Activated CD4-positive, alpha-beta T cell treated with anti-CD3 and anti-CD28 coated beads, Interleukin-2, amount 10 ng/mL, durations not matched to agents 7 days and 5 days (primary cell): ENCODE results near the gene RAPGEF4. TPM values are rescaled to one million over a fixed set of nuclear protein-coding genes. Genes with fewer than 3 reads are reported as not detected.

Experiments used
- CTCF ChIA-PET: fragments of 350-600 bp; sonication (Branson Sonifier 250); formaldehyde crosslinking; loops from one replicate; lab custom pipeline; 2021; ENCODE audit warnings: antibody characterized with exemption; lab: Charles Lee
- POLR2A ChIA-PET: fragments of 350-600 bp; sonication (Branson Sonifier 250); formaldehyde crosslinking; loops from one replicate; lab custom pipeline; 2021; ENCODE audit warnings: antibody characterized with exemption; lab: Charles Lee
- DNase-seq: peaks from one replicate; pipeline ENCODE4 v3.0.0-alpha.2; 2020
- H3K27ac Mint-ChIP-seq: one replicate; pipeline ENCODE4 v1.8.0; 2021; ENCODE audit warnings: mild to moderate bottlenecking, moderate library complexity, mixed read lengths
- H3K27me3 Mint-ChIP-seq: one replicate; pipeline ENCODE4 v1.8.0; 2021; ENCODE audit warnings: mixed read lengths
- H3K36me3 Mint-ChIP-seq: one replicate; pipeline ENCODE4 v1.8.0; 2021; ENCODE audit warnings: low read depth, mixed read lengths
- H3K4me1 Mint-ChIP-seq: one replicate; pipeline ENCODE4 v1.8.0; 2021; ENCODE audit warnings: mixed read lengths
- H3K4me3 Mint-ChIP-seq: one replicate; pipeline ENCODE4 v1.8.0; 2021; ENCODE audit warnings: mild to moderate bottlenecking, moderate library complexity, mixed read lengths
- H3K9me3 Mint-ChIP-seq: one replicate; pipeline ENCODE4 v1.8.0; 2021; ENCODE audit warnings: mixed read lengths
- total RNA-seq, 2 experiments: library from RNA; stranded (reverse); gene quantifications; one replicate each; pipeline ENCODE4 v1.2.3, GENCODE V29; 2021

The RAPGEF4 gene
- under 1 TPM; 0.62 to 0.77 TPM for total RNA-seq

DNA sequence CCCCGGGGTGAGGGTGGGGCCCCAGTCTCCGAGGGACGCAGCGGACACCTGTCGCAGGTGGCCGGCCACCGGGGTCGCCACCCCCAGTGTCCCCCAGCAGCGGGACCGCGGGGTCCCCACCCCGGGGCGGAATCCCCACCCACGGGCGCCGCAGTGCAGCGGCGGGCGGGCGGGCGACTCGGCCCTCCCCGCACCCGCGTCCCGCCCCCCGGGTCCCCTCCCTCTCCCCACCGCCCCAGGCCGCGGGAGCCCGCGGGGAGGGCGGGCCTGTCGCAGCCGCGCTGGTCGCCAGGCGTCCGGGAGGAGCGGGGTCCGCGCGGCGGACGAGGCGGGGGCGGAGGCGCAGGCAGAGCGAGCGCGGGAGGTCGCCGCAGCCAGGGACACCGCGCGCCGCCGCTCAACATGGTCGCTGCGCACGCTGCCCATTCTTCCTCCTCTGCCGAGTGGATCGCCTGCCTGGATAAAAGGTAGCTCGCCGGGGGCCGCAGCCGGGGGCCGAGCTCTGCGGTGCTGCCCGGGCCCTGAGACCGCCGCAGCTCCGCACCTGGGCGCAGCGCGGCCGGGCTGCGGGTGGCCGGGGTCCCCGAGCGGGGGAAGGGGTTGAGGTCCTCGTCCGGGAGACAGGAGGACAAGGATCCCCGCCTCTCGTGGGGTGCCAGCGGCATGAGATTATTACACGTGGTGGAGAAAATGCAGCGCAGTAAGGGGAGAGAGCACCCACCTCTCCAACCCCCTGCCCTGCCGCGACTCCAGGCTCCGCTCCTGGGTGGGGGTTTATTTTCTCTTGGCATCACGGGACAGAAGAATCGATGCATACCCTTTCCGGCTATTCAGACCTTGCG, at the start of gene RAPGEF4:
Gene RAPGEF4, plus strand, starts transcription at position 264 of the 842 bp plus-strand sequence. Its CDS starts 139 bp downstream, at position 403.
- H3K36me3 Mint-ChIP-seq: no peaks in the 10 kb centered on the region
- ChIA-PET POLR2A (no interaction called here), CTCF (interaction anchor here (0.9 kb wide), 1 partner anchor 8 kb away, joined by 3 read pairs; no protein-coding TSS in a partner anchor)
- peaks cover 65% of the 10 kb centered on the region for H3K27me3 Mint-ChIP-seq
- H3K4me3 Mint-ChIP-seq: peak within 1 kb of the TSS; percentile 48
- H3K9me3 Mint-ChIP-seq: no peaks in the 10 kb centered on the region
- peaks cover 6% of the 10 kb centered on the region for H3K4me1 Mint-ChIP-seq
- H3K27ac Mint-ChIP-seq: no peak within 1 kb of the TSS
- DNase-seq: no peak

DNA sequence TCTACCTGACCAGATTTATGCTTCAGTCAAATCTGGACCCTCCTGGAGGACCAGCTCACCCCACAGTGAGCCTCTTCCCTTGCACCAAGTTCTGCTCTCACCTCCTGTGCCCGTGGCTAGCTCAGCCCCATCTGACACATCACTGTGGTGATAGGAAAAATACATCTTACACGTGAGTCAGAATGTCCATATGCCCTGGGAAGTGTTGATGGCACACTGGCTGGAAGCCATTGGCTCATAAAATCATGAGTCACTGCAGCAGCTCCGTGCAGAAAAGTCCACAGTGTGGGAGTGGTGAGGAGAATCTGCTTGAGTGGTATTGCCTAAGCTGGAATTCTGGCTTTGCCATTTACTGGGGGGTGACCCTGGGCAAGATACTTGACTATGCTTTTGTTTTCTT, 42.6 kb upstream of the RAPGEF4 start:
- Mint-ChIP-seq H3K27ac (no peak overlapping the region), H3K27me3 (no peaks in the 10 kb centered on the region), H3K4me1 (peaks cover 23% of the 10 kb centered on the region), H3K4me3 (no peak overlapping the region), H3K36me3 (no peaks in the 10 kb centered on the region), H3K9me3 (peaks cover 13% of the 10 kb centered on the region)
- POLR2A ChIA-PET: no interaction called here
- DNase-seq: no peak
- CTCF ChIA-PET: no interaction called here

DNA sequence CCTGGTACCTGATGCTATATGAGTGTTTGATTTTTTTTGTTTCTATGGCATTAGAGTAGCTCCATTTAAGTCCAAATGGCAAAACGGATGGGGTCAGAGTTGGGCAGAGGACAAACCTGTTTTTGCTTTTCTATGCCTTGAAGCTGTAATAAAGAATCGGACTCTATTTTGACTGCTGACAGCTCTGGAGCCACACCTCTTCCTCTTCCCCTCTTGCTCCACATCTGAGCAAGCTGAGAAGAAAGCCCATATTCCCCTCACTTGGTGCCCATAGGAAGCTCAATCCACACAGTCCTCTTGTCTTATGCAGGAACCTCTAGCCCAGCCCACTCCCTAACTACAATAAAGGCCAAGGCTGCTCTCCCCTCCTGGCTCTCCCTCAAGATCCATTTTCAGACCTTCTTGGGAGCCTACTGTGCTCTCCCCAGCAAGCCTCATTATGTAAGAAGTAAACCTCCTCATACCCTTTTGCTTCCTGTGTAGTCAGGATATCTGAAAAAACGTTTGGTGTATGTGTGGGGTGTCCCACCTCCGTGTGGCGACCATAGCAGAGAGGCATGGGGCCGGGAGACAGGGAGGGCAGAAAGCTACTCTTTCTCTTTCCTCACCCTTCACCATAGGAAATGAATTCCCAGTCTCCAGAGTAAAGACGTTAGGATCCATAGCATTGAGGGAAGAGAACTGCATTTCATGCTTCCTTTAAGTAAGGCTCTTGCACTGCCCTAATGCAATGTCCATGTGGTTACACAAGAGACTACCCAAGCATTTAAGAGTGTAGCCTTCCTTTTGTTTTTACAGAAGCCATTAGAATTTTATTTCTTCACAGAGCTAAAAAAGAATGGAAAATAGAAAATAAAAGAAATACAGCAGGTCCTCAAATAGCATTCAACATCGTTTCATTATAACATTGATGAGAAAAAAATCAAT, 41.9 kb upstream of the RAPGEF4 start:
- H3K4me3 Mint-ChIP-seq: no peak overlapping the region
- peaks cover 9% of the 10 kb centered on the region for H3K9me3 Mint-ChIP-seq
- ChIA-PET CTCF (no interaction called here), POLR2A (no interaction called here)
- no peaks in the 10 kb centered on the region for H3K36me3 Mint-ChIP-seq
- H3K27ac Mint-ChIP-seq: no peak overlapping the region
- DNase-seq: no peak
- H3K4me1 Mint-ChIP-seq: peaks cover 28% of the 10 kb centered on the region
- no peaks in the 10 kb centered on the region for H3K27me3 Mint-ChIP-seq

DNA sequence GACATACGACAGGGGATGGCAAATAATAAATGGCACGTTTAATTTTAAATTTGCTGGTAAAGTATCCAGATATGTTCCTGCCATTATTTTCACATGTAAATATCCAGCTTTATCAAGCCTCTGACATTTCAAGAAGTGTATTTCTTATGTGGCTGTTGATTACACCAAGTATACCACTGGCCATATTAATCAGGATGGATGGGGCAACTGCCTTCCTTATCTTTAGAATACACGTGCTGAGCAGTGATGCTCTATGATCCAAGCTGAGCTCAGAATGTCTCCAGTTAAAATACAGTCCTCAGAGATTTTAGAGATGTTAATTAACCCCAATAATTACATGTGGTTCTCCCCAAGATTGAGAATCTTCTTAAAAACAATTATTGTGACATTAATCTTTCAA, 38.3 kb upstream of the RAPGEF4 start:
- Mint-ChIP-seq H3K4me1 (peaks cover 21% of the 10 kb centered on the region), H3K27me3 (peaks cover 3% of the 10 kb centered on the region), H3K27ac (no peak overlapping the region), H3K36me3 (no peaks in the 10 kb centered on the region), H3K4me3 (no peak overlapping the region), H3K9me3 (peaks cover 2% of the 10 kb centered on the region)
- CTCF ChIA-PET: no interaction called here
- no peak for DNase-seq
- POLR2A ChIA-PET: no interaction called here

- H3K4me3 Mint-ChIP-seq: no peak overlapping the region
- H3K4me1 Mint-ChIP-seq: peaks cover 18% of the 10 kb centered on the region
- peaks cover 3% of the 10 kb centered on the region for H3K27me3 Mint-ChIP-seq
- POLR2A ChIA-PET: no interaction called here
- CTCF ChIA-PET: interaction anchor here (0.7 to 1.4 kb wide), 2 partner anchors 11 to 12 kb away, joined by 3 to 4 read pairs; no protein-coding TSS in a partner anchor
- H3K27ac Mint-ChIP-seq: no peak overlapping the region
- H3K9me3 Mint-ChIP-seq: peaks cover 2% of the 10 kb centered on the region
- H3K36me3 Mint-ChIP-seq: no peaks in the 10 kb centered on the region
- DNase-seq: peak; percentile 15
These were observed 37.4 kb upstream of the RAPGEF4 start for GRCh38 chr2:172698041-172698863.

- CTCF ChIA-PET: no interaction called here
- POLR2A ChIA-PET: no interaction called here
- Mint-ChIP-seq H3K4me1 (peaks cover 11% of the 10 kb centered on the region), H3K36me3 (no peaks in the 10 kb centered on the region), H3K9me3 (peaks cover 2% of the 10 kb centered on the region), H3K27me3 (peaks cover 7% of the 10 kb centered on the region), H3K4me3 (no peak overlapping the region), H3K27ac (no peak overlapping the region)
- no peak for DNase-seq
These were observed 34.4 kb upstream of the RAPGEF4 start for GRCh38 chr2:172701250-172701649.

DNA sequence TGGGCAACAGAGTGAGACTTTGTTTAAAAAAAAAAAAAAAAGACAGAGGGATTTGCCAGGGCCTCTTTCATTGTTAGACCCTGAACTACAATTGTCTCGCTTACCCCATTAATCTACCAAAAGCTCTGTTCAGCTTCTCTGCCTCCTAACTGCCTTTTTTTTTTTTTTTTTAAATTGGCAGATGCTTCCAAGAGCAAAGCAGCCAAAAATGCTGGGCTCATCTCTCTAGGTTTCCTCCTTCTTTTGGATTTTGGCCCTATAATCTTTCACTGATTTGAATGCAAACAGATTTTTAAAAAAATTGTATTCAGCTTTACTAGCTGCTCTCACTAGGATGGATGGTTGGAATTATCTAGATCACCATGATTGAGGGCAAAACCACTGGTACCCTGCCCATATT, 33.2 kb upstream of the RAPGEF4 start:
- POLR2A ChIA-PET: no interaction called here
- H3K36me3 Mint-ChIP-seq: no peaks in the 10 kb centered on the region
- no peak overlapping the region for H3K4me3 Mint-ChIP-seq
- peaks cover 2% of the 10 kb centered on the region for H3K9me3 Mint-ChIP-seq
- CTCF ChIA-PET: interaction anchor here (0.7 kb wide), 1 partner anchor 18 kb away, joined by 4 read pairs; no protein-coding TSS in a partner anchor
- H3K27ac Mint-ChIP-seq: no peak overlapping the region
- DNase-seq: no peak
- peaks cover 8% of the 10 kb centered on the region for H3K27me3 Mint-ChIP-seq
- peaks cover 11% of the 10 kb centered on the region for H3K4me1 Mint-ChIP-seq

DNA sequence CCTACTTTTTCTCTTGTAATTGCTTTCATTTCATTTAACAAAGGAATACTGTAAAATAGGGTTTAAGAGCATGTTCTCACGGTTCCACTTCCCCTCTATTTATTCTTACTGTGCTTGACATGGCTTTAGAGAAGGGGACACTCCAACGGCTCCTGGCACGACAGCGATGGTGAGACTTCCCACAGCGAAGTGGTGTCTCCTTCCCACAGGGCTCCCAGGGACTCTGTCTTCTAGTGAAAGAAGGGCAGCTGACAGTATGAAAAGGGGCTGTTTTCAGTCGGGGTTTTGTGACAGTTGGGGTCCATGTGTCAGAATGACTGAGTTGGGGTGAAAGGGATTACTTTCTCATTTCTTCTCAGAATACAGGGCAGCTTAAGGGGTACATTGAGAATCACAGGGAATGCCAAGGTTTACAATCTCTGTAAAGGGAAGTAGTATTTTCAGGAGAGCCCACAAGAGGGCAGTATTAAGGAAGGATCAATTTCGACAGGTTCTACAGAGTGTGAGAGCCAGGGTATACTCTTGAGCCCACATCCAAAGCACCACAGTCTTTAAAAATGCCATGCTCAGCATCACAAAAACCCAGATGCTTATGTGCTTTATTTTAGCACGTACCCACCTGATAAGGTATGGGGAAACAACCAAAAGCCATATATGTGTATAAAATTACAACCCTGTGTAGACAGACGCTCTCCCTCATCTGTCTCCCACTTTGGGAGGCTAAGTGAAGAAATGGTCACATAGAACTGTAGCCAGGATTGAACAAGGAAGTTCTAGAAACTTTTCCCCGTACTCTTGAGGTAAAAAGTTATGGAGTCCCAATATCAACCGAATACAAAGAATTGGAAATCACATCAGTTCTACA, 31.3 kb upstream of the RAPGEF4 start:
- DNase-seq: no peak
- Mint-ChIP-seq H3K36me3 (no peaks in the 10 kb centered on the region), H3K4me1 (no peaks in the 10 kb centered on the region), H3K9me3 (peaks cover 2% of the 10 kb centered on the region), H3K27me3 (peaks cover 15% of the 10 kb centered on the region), H3K27ac (no peak overlapping the region), H3K4me3 (no peak overlapping the region)
- ChIA-PET POLR2A (no interaction called here), CTCF (no interaction called here)

- Mint-ChIP-seq H3K36me3 (no peaks in the 10 kb centered on the region), H3K27ac (no peak overlapping the region), H3K4me1 (no peaks in the 10 kb centered on the region), H3K9me3 (peaks cover 2% of the 10 kb centered on the region), H3K4me3 (no peak overlapping the region), H3K27me3 (peaks cover 15% of the 10 kb centered on the region)
- POLR2A ChIA-PET: no interaction called here
- CTCF ChIA-PET: no interaction called here
- DNase-seq: no peak
These were observed 30.3 kb upstream of the RAPGEF4 start for GRCh38 chr2:172705352-172705751.

DNA sequence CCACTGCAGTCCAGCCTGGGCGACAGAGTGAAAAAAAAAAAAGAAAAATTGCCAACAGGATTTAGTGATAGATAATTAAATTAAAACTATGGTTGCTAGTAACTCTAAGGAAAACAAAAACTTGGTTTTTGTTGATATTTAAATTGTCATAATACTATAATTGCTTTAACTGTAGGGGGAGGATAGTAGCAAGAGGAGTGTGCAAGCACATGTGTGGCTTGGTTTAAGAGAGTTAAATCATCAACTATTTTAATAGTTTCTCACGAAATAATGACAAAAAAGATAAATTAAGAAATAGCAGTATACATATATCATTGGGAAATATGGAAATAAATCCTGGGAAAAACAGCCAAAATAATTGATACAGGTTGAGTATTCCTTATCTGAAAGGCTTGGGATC, 27.4 kb upstream of the RAPGEF4 start:
- POLR2A ChIA-PET: no interaction called here

GRCh38 chr2:172709566-172710291, 25.9 kb upstream of the RAPGEF4 start:
- Mint-ChIP-seq H3K4me3 (no peak overlapping the region), H3K4me1 (no peaks in the 10 kb centered on the region)
- POLR2A ChIA-PET: no interaction called here

More for the DNA sequence above, 27.4 kb upstream of the RAPGEF4 start:
- Mint-ChIP-seq H3K36me3 (no peaks in the 10 kb centered on the region), H3K27me3 (peaks cover 12% of the 10 kb centered on the region), H3K27ac (no peak overlapping the region), H3K4me3 (no peak overlapping the region), H3K4me1 (no peaks in the 10 kb centered on the region), H3K9me3 (no peaks in the 10 kb centered on the region)
- CTCF ChIA-PET: no interaction called here
- DNase-seq: no peak

More at GRCh38 chr2:172709566-172710291, 25.9 kb upstream of the RAPGEF4 start:
- H3K27ac Mint-ChIP-seq: no peak overlapping the region
- CTCF ChIA-PET: interaction anchor here (1.0 kb wide), 1 partner anchor 11 kb away, joined by 4 read pairs; no protein-coding TSS in a partner anchor
- no peaks in the 10 kb centered on the region for H3K36me3 Mint-ChIP-seq
- no peak for DNase-seq
- peaks cover 12% of the 10 kb centered on the region for H3K27me3 Mint-ChIP-seq
- no peaks in the 10 kb centered on the region for H3K9me3 Mint-ChIP-seq
